Measurements from ENCODE around the gene SORCS1.

GRCh38 chr10:107056182-107056581 lies 108.3 kb downstream of the SORCS1 start:
- no peak for TF ChIP-seq CTCF (IDR thresholded peaks at IDR 0.05)
- TF ChIP-seq EZH2 (IDR thresholded peaks at IDR 0.05) = no peak

Data from neural progenitor cell (in vitro differentiated cells).